Pancreas (tissue), 10 donors: Measurements from ENCODE around the gene BTN1A1. TPM values are rescaled to one million over a fixed set of nuclear protein-coding genes. Genes with fewer than 3 reads are reported as not detected.

Source experiments
- ATAC-seq, 4 donors: fragments of 200-7000 bp; cut with Tn5 transposase; one replicate each; pipeline versions ENCODE4 v1.8.0 to v1.9.1; 2020; ENCODE audit warnings: mild to moderate bottlenecking in 4 of 4, moderate library complexity in 4 of 4
- DNase-seq, 6 donors: peaks; one replicate each; pipeline ENCODE4 v3.0.0-alpha.2; 2020
- FAIRE-seq: peaks from 2 replicates; lab custom pipeline; 2012; peaks lifted over from hg19 to GRCh38; lab: Jason Lieb, UNC
- H3K27ac ChIP-seq, 4 donors: fragments of 200-600 bp; sonication (generic); 1 replicate in 3 of 4; 2 replicates in 1 of 4; pipeline versions ENCODE4 v1.5.0 to v1.8.0; 2020
- H3K27me3 ChIP-seq, 4 donors: fragments of 200-600 bp; one replicate each; pipeline ENCODE4 v1.8.0; 2021
- H3K36me3 ChIP-seq, 3 donors: fragments of 200-600 bp; sonication (generic) in 1 of 3; one replicate each; pipeline versions ENCODE4 v1.5.0 to v1.8.0; 2020 to 2021
- H3K4me1 ChIP-seq, 3 donors: fragments of 200-600 bp; one replicate each; pipeline ENCODE4 v1.8.0; 2021
- H3K4me3 ChIP-seq, 4 donors: fragments of 200-600 bp; sonication (generic) in 2 of 4; one replicate each; pipeline versions ENCODE4 v1.5.0 to v1.8.0; 2020 to 2021
- H3K9me3 ChIP-seq, 4 donors: fragments of 200-600 bp; one replicate each; pipeline ENCODE4 v1.8.0; 2021
- WGBS, 2 donors: extraction: QIAGEN DNeasy Blood & Tissue Kit; methylation state at CpG; one replicate each; pipeline ENCODE4 v1.1.7; 2013; 5-methylcytosine and 5-hydroxymethylcytosine counted together
- intact Hi-C, 3 donors: fragments of 100-400 bp; cut with DNase I; formaldehyde crosslinking; loops; one replicate each; pipeline versions ENCODE4 v1.11.1 to v1.14.2; 2022
- polyA plus RNA-seq, 2 donors: library from polyadenylated mRNA; stranded (reverse); fragments of 200-250 nt; gene quantifications; one replicate each; pipeline ENCODE4 v1.2.3, GENCODE V29; 2013
- total RNA-seq, 6 donors: library from RNA; stranded (reverse); fragmentation: NEBNext Ultra II Directional in 4 of 6; extraction: Animal tissue kit (Norgen Biotek cat#: 25700) in 4 of 6; gene quantifications; one replicate each; pipeline versions ENCODE4 v1.2.1 to v1.2.4, GENCODE V29; 2021 to 2023
- TF ChIP-seq, protein P1 (sequence below), 4 donors: fragments of 200-600 bp; sonication (generic) in 3 of 4; IDR thresholded peaks; one replicate each; pipeline versions ENCODE4 v1.5.0 to v1.8.0; 2021; ENCODE audit warnings: antibody characterized with exemption in 4 of 4
- donor health status: healthy with polysubstance abuse.
- donor health status: DM: no; HTN: no; CAD: no; lungs with moderate emphysema.
- donor health status: DM: no; HTN: no; CAD: no.
- donor health status: control.
- donor health status: control.
- donor health status: Bipolar disorder and iron deficiency.
- donor health status: DM: yes; HTN: yes; CAD: no.
- donor health status: DM: no; HTN: no; CAD: no.
- donor health status: DM: no; HTN: no; CAD: no.
- donor health status: DM: yes; HTN: yes; CAD: no.

BTN1A1 gene
- total and polyA plus RNA-seq, 8 donors: not detected

DNA sequence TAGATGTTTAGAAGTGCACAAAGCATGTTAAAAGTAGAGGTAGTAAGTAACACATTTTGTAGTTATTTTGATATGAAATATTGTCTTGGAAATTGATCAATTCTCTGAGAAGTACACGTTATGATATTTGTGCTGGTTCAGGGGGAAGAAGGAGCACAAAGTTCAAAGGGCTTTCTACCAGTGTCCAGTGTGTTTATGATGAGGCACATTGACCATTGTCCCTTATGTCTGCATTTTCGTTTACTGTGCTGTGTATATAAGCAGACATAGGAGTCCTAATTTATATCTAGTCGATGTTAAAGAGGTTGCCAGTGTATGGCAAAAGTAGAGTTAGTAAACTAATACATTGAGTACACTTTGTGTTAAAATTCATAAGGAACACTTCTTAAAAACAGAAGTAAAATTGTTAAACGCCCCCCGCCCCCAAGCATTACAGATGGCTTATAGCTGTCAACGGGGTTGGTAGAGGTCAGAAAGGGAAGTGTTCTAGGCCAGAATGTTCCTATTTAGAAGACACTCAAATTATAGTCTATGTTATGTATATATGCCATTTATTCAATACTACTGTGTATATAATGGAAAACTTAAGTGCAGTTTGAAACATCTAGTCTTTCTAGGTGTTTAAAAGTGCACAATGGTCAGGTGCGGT, 24.7 kb downstream of the BTN1A1 start:
- Histone ChIP-seq H3K27me3 (no peaks in the 10 kb centered on the region), H3K9me3 (no peaks in the 10 kb centered on the region), H3K4me1 (peaks cover 0 to 6% (median 5%) of the 10 kb centered on the region in 3 donors), H3K27ac (no peak overlapping the region), H3K4me3 (no peak overlapping the region), H3K36me3 (no peaks in the 10 kb centered on the region)
- no peak for FAIRE-seq
- DNase-seq: no peak
- intact Hi-C loops: no loop called here
- TF ChIP-seq, protein P1, sequence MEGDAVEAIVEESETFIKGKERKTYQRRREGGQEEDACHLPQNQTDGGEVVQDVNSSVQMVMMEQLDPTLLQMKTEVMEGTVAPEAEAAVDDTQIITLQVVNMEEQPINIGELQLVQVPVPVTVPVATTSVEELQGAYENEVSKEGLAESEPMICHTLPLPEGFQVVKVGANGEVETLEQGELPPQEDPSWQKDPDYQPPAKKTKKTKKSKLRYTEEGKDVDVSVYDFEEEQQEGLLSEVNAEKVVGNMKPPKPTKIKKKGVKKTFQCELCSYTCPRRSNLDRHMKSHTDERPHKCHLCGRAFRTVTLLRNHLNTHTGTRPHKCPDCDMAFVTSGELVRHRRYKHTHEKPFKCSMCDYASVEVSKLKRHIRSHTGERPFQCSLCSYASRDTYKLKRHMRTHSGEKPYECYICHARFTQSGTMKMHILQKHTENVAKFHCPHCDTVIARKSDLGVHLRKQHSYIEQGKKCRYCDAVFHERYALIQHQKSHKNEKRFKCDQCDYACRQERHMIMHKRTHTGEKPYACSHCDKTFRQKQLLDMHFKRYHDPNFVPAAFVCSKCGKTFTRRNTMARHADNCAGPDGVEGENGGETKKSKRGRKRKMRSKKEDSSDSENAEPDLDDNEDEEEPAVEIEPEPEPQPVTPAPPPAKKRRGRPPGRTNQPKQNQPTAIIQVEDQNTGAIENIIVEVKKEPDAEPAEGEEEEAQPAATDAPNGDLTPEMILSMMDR (IDR thresholded peaks at IDR 0.05): no peak
- 70 to 80% methylated on average over 7 of the region's 7 CpGs for WGBS, 2 donors
- no peak for ATAC-seq

DNA sequence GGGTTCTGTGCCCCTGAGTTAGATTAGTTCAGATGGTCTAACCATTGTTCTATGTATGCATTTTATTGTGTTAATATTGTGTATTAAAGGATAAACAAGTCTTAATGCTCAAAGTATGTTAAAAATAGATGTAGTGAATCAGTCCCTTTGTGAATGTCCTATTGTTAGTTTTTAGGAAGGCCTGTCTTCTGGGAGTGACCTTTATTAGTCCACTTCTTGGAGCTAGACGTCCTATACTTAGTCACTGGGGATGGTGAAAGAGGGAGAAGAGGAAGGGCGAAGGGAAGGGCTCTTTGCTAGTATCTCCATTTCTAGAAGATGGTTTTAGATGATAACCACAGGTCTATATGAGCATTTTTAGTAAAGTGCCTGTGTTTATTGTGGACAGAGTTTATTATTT, 25.7 kb downstream of the BTN1A1 start:
- TF ChIP-seq, protein P1 (IDR thresholded peaks at IDR 0.05): no peak
- Histone ChIP-seq H3K9me3 (no peaks in the 10 kb centered on the region), H3K36me3 (no peaks in the 10 kb centered on the region), H3K4me1 (no peaks in the 10 kb centered on the region), H3K27ac (no peak overlapping the region), H3K27me3 (no peaks in the 10 kb centered on the region), H3K4me3 (no peak overlapping the region)
- ATAC-seq (no peak), FAIRE-seq (no peak), DNase-seq (no peak)
- 59 to 79% methylated on average over 2 of the region's 2 CpGs for WGBS, 2 donors
- intact Hi-C loops: no loop called here

DNA sequence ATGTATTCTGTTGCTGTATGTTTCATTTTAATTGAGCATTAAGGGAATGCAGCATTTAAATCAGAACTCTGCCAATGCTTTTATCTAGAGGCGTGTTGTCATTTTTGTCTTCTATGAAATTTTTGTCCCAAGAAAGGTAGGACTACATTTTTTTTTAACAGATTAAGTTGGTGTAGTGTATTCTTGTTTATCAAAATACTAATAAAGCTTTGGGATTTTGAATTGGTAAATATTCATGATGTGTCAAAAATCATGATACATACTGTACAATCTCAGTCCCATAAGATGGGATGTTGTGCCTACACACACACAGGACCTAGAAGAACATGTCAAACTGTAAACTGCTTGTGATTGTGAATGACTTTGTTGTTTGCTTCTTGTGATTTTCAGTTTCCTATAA, 26.8 kb downstream of the BTN1A1 start:
- Histone ChIP-seq H3K4me1 (no peaks in the 10 kb centered on the region), H3K27ac (no peak overlapping the region), H3K27me3 (no peaks in the 10 kb centered on the region), H3K4me3 (no peak overlapping the region), H3K36me3 (no peaks in the 10 kb centered on the region), H3K9me3 (no peaks in the 10 kb centered on the region)
- 90 to 92% methylated on average over 1 of the region's 1 CpG for WGBS, 2 donors
- intact Hi-C loops: no loop called here
- TF ChIP-seq, protein P1 (IDR thresholded peaks at IDR 0.05): no peak
- FAIRE-seq (no peak), ATAC-seq (no peak), DNase-seq (no peak)

DNA sequence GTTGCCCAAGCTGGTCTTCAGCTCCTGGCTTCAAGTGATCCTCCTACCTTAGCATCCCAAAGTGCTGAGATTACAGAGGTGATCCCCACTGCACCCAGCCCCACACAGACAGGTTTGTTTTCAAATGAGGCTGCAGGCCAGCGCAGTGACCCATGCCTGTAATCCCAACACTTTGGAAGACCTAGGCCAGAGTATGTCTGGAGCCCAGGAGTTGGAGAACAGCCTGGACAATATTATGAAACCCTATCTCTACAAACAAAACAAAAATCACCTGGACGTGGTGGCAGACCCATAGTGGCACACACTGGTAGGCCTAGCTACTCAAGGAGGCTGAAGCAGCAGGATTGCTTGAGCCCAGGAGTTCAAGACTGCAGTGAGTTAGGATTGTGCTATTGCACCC, 30.1 kb downstream of the BTN1A1 start:
- intact Hi-C loops: no loop called here
- DNase-seq (no peak), FAIRE-seq (no peak), ATAC-seq (no peak)
- Histone ChIP-seq H3K27me3 (no peaks in the 10 kb centered on the region), H3K9me3 (no peaks in the 10 kb centered on the region), H3K36me3 (no peaks in the 10 kb centered on the region), H3K4me3 (no peak overlapping the region), H3K27ac (no peak overlapping the region), H3K4me1 (peaks cover 0 to 6% (median 3%) of the 10 kb centered on the region in 3 donors)
- 71 to 82% methylated on average over 2 of the region's 2 CpGs for WGBS, 2 donors
- TF ChIP-seq, protein P1 (IDR thresholded peaks at IDR 0.05): no peak

DNA sequence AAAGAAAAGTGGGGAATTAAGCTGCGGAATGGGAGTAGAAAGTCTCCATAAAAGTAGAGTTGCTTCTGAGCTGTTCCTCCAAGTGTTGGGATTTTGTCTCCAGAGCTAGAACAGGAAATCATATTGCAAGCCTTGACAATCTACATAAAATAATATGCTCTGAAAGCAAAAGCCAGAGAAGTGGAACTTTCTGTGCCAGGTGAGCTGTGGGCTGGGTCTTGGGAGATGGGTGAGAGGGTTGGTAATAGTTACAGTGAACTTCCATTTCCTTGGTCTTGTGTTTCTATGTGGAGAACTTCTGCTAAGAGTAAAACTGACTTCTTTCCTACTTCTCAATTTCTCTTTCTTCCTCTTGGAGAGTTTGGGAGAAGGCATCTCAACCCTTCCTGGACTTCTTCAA, 31.8 kb downstream of the BTN1A1 start:
- 100% methylated on average over 1 of the region's 1 CpG for WGBS, 2 donors
- Histone ChIP-seq H3K4me3 (no peak overlapping the region), H3K27me3 (no peaks in the 10 kb centered on the region), H3K4me1 (peaks cover 3 to 14% (median 9%) of the 10 kb centered on the region in 3 donors), H3K27ac (no peak overlapping the region), H3K9me3 (no peaks in the 10 kb centered on the region), H3K36me3 (no peaks in the 10 kb centered on the region)
- ATAC-seq: peak in 1 of 4 donors; percentile 3
- no peak for DNase-seq
- FAIRE-seq: no peak
- TF ChIP-seq, protein P1 (IDR thresholded peaks at IDR 0.05): no peak
- intact Hi-C loops: no loop called here
